HCT116 (cell line): ENCODE data around the gene THSD4. TPM values are rescaled to one million over a fixed set of nuclear protein-coding genes. Genes with fewer than 3 reads are reported as not detected.

Experiments used
- ATAC-seq: fragments of 200-7000 bp; cut with Tn5 transposase; 2 replicates; pipeline ENCODE4 v1.9.1; 2020; ENCODE audit warnings: mild to moderate bottlenecking, moderate library complexity
- BruUV-seq: library from RNA; stranded (reverse); fragments of 400-500 nt; replicated peaks from 2 replicates; lab custom pipeline; 2021; lab: Mats Ljungman, UMichigan
- CTCF ChIA-PET: fragments of 300-600 bp; sonication (Branson Sonifier 250); formaldehyde crosslinking; loops from one replicate; lab custom pipeline; 2021; ENCODE audit warnings: antibody characterized with exemption; lab: Charles Lee
- POLR2A ChIA-PET: fragments of 300-600, 350-600 bp; sonication (Branson Sonifier 250); formaldehyde crosslinking; loops from one replicate; lab custom pipeline; 2021; ENCODE audit warnings: antibody characterized with exemption; lab: Charles Lee
- RAD21 ChIA-PET, 2 experiments: fragments of 300-600 bp; sonication (Branson Sonifier 250); formaldehyde crosslinking; loops; one replicate each; lab custom pipeline; 2023; ENCODE audit warnings: low total read pairs in 2 of 2; ENCODE audit not compliant: uncharacterized antibody in 2 of 2, unreplicated experiment in 2 of 2, low non-redundant PET in 1 of 2; lab: Charles Lee
- DNase-seq: peaks from one replicate; pipeline ENCODE4 v3.0.0-alpha.2; 2010; ENCODE audit warnings: low read depth, low spot score
- H2AFZ ChIP-seq: fragments of 200-600 bp; shearing (Covaris generic), sonication (generic); 2 replicates; pipeline ENCODE4 v1.6.1; 2017; ENCODE audit warnings: low read depth, mixed run types, mixed read lengths, antibody characterized with exemption, low read length; ENCODE audit not compliant: poor library complexity, severe bottlenecking
- H3K27ac ChIP-seq: 2 replicates; pipeline ENCODE4 v1.5.1; 2012; ENCODE audit warnings: low read depth, low read length
- H3K27me3 ChIP-seq: fragments of 200-600 bp; sonication (generic); 2 replicates; pipeline ENCODE4 v1.6.1; 2016; ENCODE audit warnings: mixed run types, low read length, mixed read lengths; ENCODE audit not compliant: insufficient read depth
- H3K36me3 ChIP-seq, 2 experiments: fragments of 200-500 bp in 1 of 2; fragments of 200-600 bp in 1 of 2; sonication (Bioruptor generic) in 1 of 2; sonication (generic) in 1 of 2; 2 replicates each; pipeline versions ENCODE4 v1.5.1 to v1.6.1; 2014 to 2016; ENCODE audit warnings: low read length in 2 of 2, inconsistent platforms in 1 of 2, mixed read lengths in 1 of 2, mixed run types in 1 of 2; ENCODE audit not compliant: insufficient read depth in 2 of 2, control insufficient read depth in 1 of 2
- H3K4me1 ChIP-seq, 2 experiments: fragments of 200-600 bp in 1 of 2; sonication (generic) in 1 of 2; 2 replicates each; pipeline versions ENCODE4 v1.5.1 to v1.6.1; 2012 to 2017; ENCODE audit warnings: low read length in 2 of 2, inconsistent platforms in 1 of 2, mild to moderate bottlenecking in 1 of 2, mixed read lengths in 1 of 2, mixed run types in 1 of 2, moderate library complexity in 1 of 2; ENCODE audit not compliant: insufficient read depth in 2 of 2, control insufficient read depth in 1 of 2
- H3K4me2 ChIP-seq: fragments of 200-600 bp; sonication (generic); 2 replicates; pipeline ENCODE4 v1.6.1; 2017; ENCODE audit warnings: mixed run types, low read length, mixed read lengths
- H3K4me3 ChIP-seq, 2 experiments: fragments of 200-600 bp in 1 of 2; sonication (generic) in 1 of 2; replicated peaks in 1 of 2; 2 replicates each; pipeline ENCODE4 v1.5.1; 2011 to 2016; ENCODE audit warnings: low read length in 2 of 2, control low read depth in 1 of 2, low read depth in 1 of 2, mild to moderate bottlenecking in 1 of 2, mixed read lengths in 1 of 2, mixed run types in 1 of 2
- H3K79me2 ChIP-seq: fragments of 200-600 bp; sonication (generic); 2 replicates; pipeline ENCODE4 v1.6.1; 2017; ENCODE audit warnings: mild to moderate bottlenecking, mixed run types, low read length, moderate library complexity, mixed read lengths; ENCODE audit not compliant: insufficient read depth
- H3K9ac ChIP-seq: fragments of 200-600 bp; sonication (generic); 2 replicates; pipeline ENCODE4 v1.6.1; 2016; ENCODE audit warnings: low read length, mixed read lengths
- H3K9me2 ChIP-seq: fragments of 200-600 bp; sonication (generic), shearing (Covaris generic); 2 replicates; pipeline ENCODE4 v1.6.1; 2017; ENCODE audit warnings: mixed run types, mild to moderate bottlenecking, moderate library complexity; ENCODE audit not compliant: insufficient read depth
- H3K9me3 ChIP-seq, 2 experiments: fragments of 200-500 bp in 1 of 2; fragments of 200-600 bp in 1 of 2; sonication (Bioruptor generic) in 1 of 2; sonication (generic) in 1 of 2; 2 replicates each; pipeline ENCODE4 v1.6.1; 2014 to 2017; ENCODE audit warnings: low read length in 2 of 2, mixed read lengths in 2 of 2, inconsistent platforms in 1 of 2, low read depth in 1 of 2, mild to moderate bottlenecking in 1 of 2, mixed run types in 1 of 2, moderate library complexity in 1 of 2; ENCODE audit not compliant: control insufficient read depth in 1 of 2, insufficient read depth in 1 of 2
- H4K20me1 ChIP-seq: fragments of 200-600 bp; sonication (generic), shearing (Covaris generic); 2 replicates; pipeline ENCODE4 v1.6.1; 2017; ENCODE audit warnings: mixed run types, mild to moderate bottlenecking, moderate library complexity; ENCODE audit not compliant: insufficient read depth
- CBX3 ChIP-seq: IDR thresholded peaks from 2 replicates; pipeline ENCODE4 v1.6.1; 2012; ENCODE audit warnings: low read depth
- EZH2phosphoT487 ChIP-seq: fragments of 200-600 bp; IDR thresholded peaks from 2 replicates; pipeline ENCODE4 v1.6.1; 2018; ENCODE audit warnings: antibody characterized with exemption, borderline replicate concordance
- FOSL1 ChIP-seq: IDR thresholded peaks from 2 replicates; pipeline ENCODE4 v1.6.1; 2012; ENCODE audit warnings: low read depth
- JUND ChIP-seq: IDR thresholded peaks from 2 replicates; pipeline ENCODE4 v1.6.1; 2012
- MAX ChIP-seq: IDR thresholded peaks from 2 replicates; pipeline ENCODE4 v1.6.1; 2012
- POLR2AphosphoS5 ChIP-seq: IDR thresholded peaks from 2 replicates; pipeline ENCODE4 v1.6.1; 2011; ENCODE audit warnings: mild to moderate bottlenecking, low read depth, low read length, moderate library complexity
- SIN3A ChIP-seq: IDR thresholded peaks from 2 replicates; pipeline ENCODE4 v1.6.1; 2012; ENCODE audit warnings: low read depth
- SP1 ChIP-seq: IDR thresholded peaks from 2 replicates; pipeline ENCODE4 v1.6.1; 2012; ENCODE audit warnings: low read depth
- ZBTB33 ChIP-seq: IDR thresholded peaks from 2 replicates; pipeline ENCODE4 v1.6.1; 2011; ENCODE audit warnings: mild to moderate bottlenecking, low read length, moderate library complexity; ENCODE audit not compliant: insufficient replicate concordance; ENCODE audit errors: extremely low read depth
- intact Hi-C: fragments of 100-400 bp; cut with micrococcal nuclease; formaldehyde crosslinking; loops from 2 replicates; pipeline ENCODE4 v1.10.0; 2022
- total RNA-seq: library from RNA; stranded (reverse); gene quantifications from one replicate; pipeline ENCODE4 v1.2.1, GENCODE V29; 2021; ENCODE audit not compliant: unreplicated experiment

Gene THSD4
- total RNA-seq, 1 experiment from 2014 or later, result 30.5 TPM

- H3K36me3 ChIP-seq, result no peaks in the 10 kb centered on the region
- no peaks in the 10 kb centered on the region for H3K9me2 ChIP-seq
- no peak for TF ChIP-seq EZH2phosphoT487
- peak; percentile 43; the same call in 1 of the 2 replicates for TF ChIP-seq JUND
- TF ChIP-seq SIN3A, result no peak
- TF ChIP-seq MAX, result peak; percentile 88
- TF ChIP-seq POLR2AphosphoS5, result peak; percentile 35; the same call in 1 of the 2 replicates
- peak; percentile 64 for TF ChIP-seq SP1
- TF ChIP-seq CBX3, result peak; percentile 85; the same call in 1 of the 2 replicates
- no peak for TF ChIP-seq ZBTB33
- peak; percentile 40; the same call in 1 of the 2 replicates for TF ChIP-seq FOSL1
- TF ChIP-seq, all 23 proteins: peak for 6
- H4K20me1 ChIP-seq, result no peaks in the 10 kb centered on the region
- DNase-seq (peak; percentile 74), ATAC-seq (peak; percentile 99)
- POLR2A ChIA-PET, result no interaction called here
- no TSS peak for BruUV-seq
- H3K79me2 ChIP-seq, result no peaks in the 10 kb centered on the region
- H3K4me1 ChIP-seq, result peaks cover 17 to 27% of the 10 kb centered on the region in 2 experiments
- peak overlapping the region in 1 of 2 experiments; percentile 28; a peak in 3 of 4 replicates for H3K4me3 ChIP-seq
- CTCF ChIA-PET, result interaction anchor here (1.3 kb wide), 1 partner anchor 82 kb away, joined by 3 read pairs; no protein-coding TSS in a partner anchor
- no peaks in the 10 kb centered on the region for H3K27me3 ChIP-seq
- peak overlapping the region; percentile 70 for H3K4me2 ChIP-seq
- H3K9me3 ChIP-seq, result no peaks in the 10 kb centered on the region
- peak overlapping the region; percentile 27; the same call in 1 of the 2 replicates for H3K27ac ChIP-seq
- intact Hi-C loops, result no loop called here
- RAD21 ChIA-PET, result no interaction called here
- H3K9ac ChIP-seq, result peak overlapping the region; percentile 21; the same call in 1 of the 2 replicates
- peak overlapping the region; percentile 97 for H2AFZ ChIP-seq
Observed at GRCh38 chr15:71093054-71094024, 21.9 kb upstream of the THSD4 start.
